Measurements from ENCODE around the gene KLKB1. TPM values are rescaled to one million over a fixed set of nuclear protein-coding genes. Genes with fewer than 3 reads are reported as not detected.

KLKB1 gene
- polyA plus RNA-seq, 1 of the 3 experiments (the other 2 are of a cell fraction), result 0.12 TPM

DNA sequence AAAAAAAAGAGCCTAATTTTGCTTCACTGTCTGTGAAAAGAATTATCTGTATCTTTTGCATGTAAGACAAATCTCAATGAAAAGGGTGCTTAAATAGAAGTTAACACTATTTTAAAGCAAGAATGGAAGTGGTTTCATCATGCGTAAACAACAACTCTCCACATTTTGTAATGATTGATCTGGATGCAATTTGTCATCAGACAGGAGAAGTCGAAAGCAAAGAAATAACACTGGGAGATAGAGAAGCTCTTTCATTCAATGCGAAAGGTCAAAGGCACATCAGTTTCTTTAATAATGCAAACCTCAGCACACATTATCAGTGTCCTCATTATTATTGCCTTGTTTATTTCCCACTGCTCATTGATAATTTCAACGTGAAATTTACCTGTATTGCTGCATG, 8.8 kb downstream of the KLKB1 start:
- H3K4me1 ChIP-seq (ENCODE audit: control insufficient read depth in 1 of 2, insufficient read depth in 2 of 2, low read depth in 1 of 2, low read length in 1 of 2), result no peaks in the 10 kb centered on the region; a peak in 1 of 4 replicates
- H3K27me3 ChIP-seq (ENCODE audit: insufficient read depth), result no peaks in the 10 kb centered on the region
- H3F3A ChIP-seq (replicated peaks; ENCODE audit: insufficient read depth), result no peaks in the 10 kb centered on the region
- H3K36me3 ChIP-seq (replicated peaks in 1 of 2; ENCODE audit: control insufficient read depth in 1 of 2, insufficient read depth in 2 of 2, low read length in 1 of 2), result no peaks in the 10 kb centered on the region
- H2AFZ ChIP-seq (ENCODE audit: low read depth), result no peak overlapping the region
- no peaks in the 10 kb centered on the region for H3K79me2 ChIP-seq (ENCODE audit: insufficient read depth)
- 65% methylated on average over 4 of the region's 4 CpGs for WGBS (ENCODE audit: low lambda C conversion rate)
- H4K20me1 ChIP-seq (ENCODE audit: insufficient read depth), result no peaks in the 10 kb centered on the region
- H3K4me3 ChIP-seq (ENCODE audit: low read depth in 2 of 2, low read length in 1 of 2), result no peak overlapping the region
- no peak overlapping the region for H3K27ac ChIP-seq (ENCODE audit: low read depth in 2 of 2, low read length in 1 of 2)
- POLR2A ChIA-PET, result no interaction called here
- no peak overlapping the region for H3K9ac ChIP-seq
- no peaks in the 10 kb centered on the region for H3K9me3 ChIP-seq
- TF ChIP-seq, protein P1, sequence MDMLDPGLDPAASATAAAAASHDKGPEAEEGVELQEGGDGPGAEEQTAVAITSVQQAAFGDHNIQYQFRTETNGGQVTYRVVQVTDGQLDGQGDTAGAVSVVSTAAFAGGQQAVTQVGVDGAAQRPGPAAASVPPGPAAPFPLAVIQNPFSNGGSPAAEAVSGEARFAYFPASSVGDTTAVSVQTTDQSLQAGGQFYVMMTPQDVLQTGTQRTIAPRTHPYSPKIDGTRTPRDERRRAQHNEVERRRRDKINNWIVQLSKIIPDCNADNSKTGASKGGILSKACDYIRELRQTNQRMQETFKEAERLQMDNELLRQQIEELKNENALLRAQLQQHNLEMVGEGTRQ (IDR thresholded peaks at IDR 0.05; ENCODE audit: borderline replicate concordance, low read depth, low read length), result no peak
- TF ChIP-seq TAF1 (IDR thresholded peaks at IDR 0.05; ENCODE audit: borderline replicate concordance, low read depth, low read length), result no peak
- TF ChIP-seq, protein P2, sequence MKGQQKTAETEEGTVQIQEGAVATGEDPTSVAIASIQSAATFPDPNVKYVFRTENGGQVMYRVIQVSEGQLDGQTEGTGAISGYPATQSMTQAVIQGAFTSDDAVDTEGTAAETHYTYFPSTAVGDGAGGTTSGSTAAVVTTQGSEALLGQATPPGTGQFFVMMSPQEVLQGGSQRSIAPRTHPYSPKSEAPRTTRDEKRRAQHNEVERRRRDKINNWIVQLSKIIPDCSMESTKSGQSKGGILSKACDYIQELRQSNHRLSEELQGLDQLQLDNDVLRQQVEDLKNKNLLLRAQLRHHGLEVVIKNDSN (IDR thresholded peaks at IDR 0.05; ENCODE audit: borderline replicate concordance, low read depth), result no peak
- no peak for TF ChIP-seq SMC3 (IDR thresholded peaks at IDR 0.05; ENCODE audit: low read depth, low read length)
- TF ChIP-seq, protein P3, sequence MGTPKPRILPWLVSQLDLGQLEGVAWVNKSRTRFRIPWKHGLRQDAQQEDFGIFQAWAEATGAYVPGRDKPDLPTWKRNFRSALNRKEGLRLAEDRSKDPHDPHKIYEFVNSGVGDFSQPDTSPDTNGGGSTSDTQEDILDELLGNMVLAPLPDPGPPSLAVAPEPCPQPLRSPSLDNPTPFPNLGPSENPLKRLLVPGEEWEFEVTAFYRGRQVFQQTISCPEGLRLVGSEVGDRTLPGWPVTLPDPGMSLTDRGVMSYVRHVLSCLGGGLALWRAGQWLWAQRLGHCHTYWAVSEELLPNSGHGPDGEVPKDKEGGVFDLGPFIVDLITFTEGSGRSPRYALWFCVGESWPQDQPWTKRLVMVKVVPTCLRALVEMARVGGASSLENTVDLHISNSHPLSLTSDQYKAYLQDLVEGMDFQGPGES (IDR thresholded peaks at IDR 0.05; ENCODE audit: low read depth, low read length), result no peak
- TF ChIP-seq POLR2AphosphoS5 (IDR thresholded peaks at IDR 0.05; ENCODE audit: low read depth, low read length), result no peak
- no peak for TF ChIP-seq RFX5 (IDR thresholded peaks at IDR 0.05; ENCODE audit: low read length)
- TF ChIP-seq RXRA (IDR thresholded peaks at IDR 0.05; ENCODE audit: borderline replicate concordance, low read depth), result no peak
- no peak for TF ChIP-seq ELF1 (IDR thresholded peaks at IDR 0.05)
- TF ChIP-seq, protein P4, sequence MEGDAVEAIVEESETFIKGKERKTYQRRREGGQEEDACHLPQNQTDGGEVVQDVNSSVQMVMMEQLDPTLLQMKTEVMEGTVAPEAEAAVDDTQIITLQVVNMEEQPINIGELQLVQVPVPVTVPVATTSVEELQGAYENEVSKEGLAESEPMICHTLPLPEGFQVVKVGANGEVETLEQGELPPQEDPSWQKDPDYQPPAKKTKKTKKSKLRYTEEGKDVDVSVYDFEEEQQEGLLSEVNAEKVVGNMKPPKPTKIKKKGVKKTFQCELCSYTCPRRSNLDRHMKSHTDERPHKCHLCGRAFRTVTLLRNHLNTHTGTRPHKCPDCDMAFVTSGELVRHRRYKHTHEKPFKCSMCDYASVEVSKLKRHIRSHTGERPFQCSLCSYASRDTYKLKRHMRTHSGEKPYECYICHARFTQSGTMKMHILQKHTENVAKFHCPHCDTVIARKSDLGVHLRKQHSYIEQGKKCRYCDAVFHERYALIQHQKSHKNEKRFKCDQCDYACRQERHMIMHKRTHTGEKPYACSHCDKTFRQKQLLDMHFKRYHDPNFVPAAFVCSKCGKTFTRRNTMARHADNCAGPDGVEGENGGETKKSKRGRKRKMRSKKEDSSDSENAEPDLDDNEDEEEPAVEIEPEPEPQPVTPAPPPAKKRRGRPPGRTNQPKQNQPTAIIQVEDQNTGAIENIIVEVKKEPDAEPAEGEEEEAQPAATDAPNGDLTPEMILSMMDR (IDR thresholded peaks at IDR 0.05), result no peak
- no peak for TF ChIP-seq JUND (IDR thresholded peaks at IDR 0.05)
- CTCF ChIA-PET, result no interaction called here
- no peak for DNase-seq
- no peak overlapping the region for H3K4me2 ChIP-seq
- no peaks in the 10 kb centered on the region for H3K9me2 ChIP-seq

DNA sequence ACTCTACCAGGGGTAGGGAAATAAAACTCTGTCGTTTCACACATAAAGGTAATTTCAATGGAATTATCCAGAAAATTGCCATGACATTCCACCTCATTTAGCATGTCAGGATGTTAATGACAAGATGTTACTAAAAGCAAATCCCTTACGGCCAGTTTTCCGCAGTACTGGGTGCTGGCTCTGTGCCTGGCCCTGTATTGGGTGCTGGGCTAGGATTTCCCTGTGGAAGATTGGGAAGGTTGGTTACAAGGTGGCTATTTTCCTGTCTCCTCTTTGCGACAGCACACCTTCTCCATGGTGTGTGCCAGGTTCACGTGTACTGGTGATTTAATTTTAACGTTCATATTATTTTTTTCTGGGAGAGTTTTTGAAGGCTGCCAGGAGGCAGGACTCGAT, 13.1 kb downstream of the KLKB1 start:
- Histone ChIP-seq H3F3A (replicated peaks; ENCODE audit: insufficient read depth) (no peaks in the 10 kb centered on the region), H3K4me2 (no peak overlapping the region), H3K9me3 (no peaks in the 10 kb centered on the region), H3K27ac (ENCODE audit: low read depth in 2 of 2, low read length in 1 of 2) (no peak overlapping the region), H2AFZ (ENCODE audit: low read depth) (no peak overlapping the region), H3K27me3 (ENCODE audit: insufficient read depth) (no peaks in the 10 kb centered on the region), H3K9ac (no peak overlapping the region), H3K79me2 (ENCODE audit: insufficient read depth) (no peaks in the 10 kb centered on the region), H3K36me3 (replicated peaks in 1 of 2; ENCODE audit: control insufficient read depth in 1 of 2, insufficient read depth in 2 of 2, low read length in 1 of 2) (no peaks in the 10 kb centered on the region), H3K9me2 (no peaks in the 10 kb centered on the region), H3K4me3 (ENCODE audit: low read depth in 2 of 2, low read length in 1 of 2) (no peak overlapping the region), H3K4me1 (ENCODE audit: control insufficient read depth in 1 of 2, insufficient read depth in 2 of 2, low read depth in 1 of 2, low read length in 1 of 2) (no peaks in the 10 kb centered on the region; a peak in 1 of 4 replicates), H4K20me1 (ENCODE audit: insufficient read depth) (no peaks in the 10 kb centered on the region)
- CTCF ChIA-PET, result no interaction called here
- POLR2A ChIA-PET, result no interaction called here
- 42% methylated on average over 7 of the region's 7 CpGs for WGBS (ENCODE audit: low lambda C conversion rate)
- no peak for DNase-seq
- TF ChIP-seq RCOR1 (IDR thresholded peaks at IDR 0.05; ENCODE audit: low read length), result no peak
- TF ChIP-seq EZH2phosphoT487 (IDR thresholded peaks at IDR 0.05; ENCODE audit: borderline replicate concordance, low read depth), result no peak
- TF ChIP-seq MEF2A (IDR thresholded peaks at IDR 0.05; ENCODE audit: borderline replicate concordance, low read depth), result no peak
- TF ChIP-seq, protein P4 (IDR thresholded peaks at IDR 0.05), result no peak
- TF ChIP-seq, protein P3 (IDR thresholded peaks at IDR 0.05; ENCODE audit: low read depth, low read length), result no peak
- TF ChIP-seq NFIC (IDR thresholded peaks at IDR 0.05; ENCODE audit: borderline replicate concordance), result no peak
- no peak for TF ChIP-seq FOXM1 (IDR thresholded peaks at IDR 0.05; ENCODE audit: low read depth)
- TF ChIP-seq, protein P1 (IDR thresholded peaks at IDR 0.05; ENCODE audit: borderline replicate concordance, low read depth, low read length), result no peak
- TF ChIP-seq JUND (IDR thresholded peaks at IDR 0.05), result no peak
- TF ChIP-seq ELF1 (IDR thresholded peaks at IDR 0.05), result no peak
- TF ChIP-seq, protein P2 (IDR thresholded peaks at IDR 0.05; ENCODE audit: borderline replicate concordance, low read depth), result no peak

All from SK-N-SH (cell line).